ENCODE data around the gene LNPEP. TPM values are rescaled to one million over a fixed set of nuclear protein-coding genes. Genes with fewer than 3 reads are reported as not detected.

LNPEP gene
- 22.4 and 28.0 TPM in 2 replicates for total RNA-seq

DNA sequence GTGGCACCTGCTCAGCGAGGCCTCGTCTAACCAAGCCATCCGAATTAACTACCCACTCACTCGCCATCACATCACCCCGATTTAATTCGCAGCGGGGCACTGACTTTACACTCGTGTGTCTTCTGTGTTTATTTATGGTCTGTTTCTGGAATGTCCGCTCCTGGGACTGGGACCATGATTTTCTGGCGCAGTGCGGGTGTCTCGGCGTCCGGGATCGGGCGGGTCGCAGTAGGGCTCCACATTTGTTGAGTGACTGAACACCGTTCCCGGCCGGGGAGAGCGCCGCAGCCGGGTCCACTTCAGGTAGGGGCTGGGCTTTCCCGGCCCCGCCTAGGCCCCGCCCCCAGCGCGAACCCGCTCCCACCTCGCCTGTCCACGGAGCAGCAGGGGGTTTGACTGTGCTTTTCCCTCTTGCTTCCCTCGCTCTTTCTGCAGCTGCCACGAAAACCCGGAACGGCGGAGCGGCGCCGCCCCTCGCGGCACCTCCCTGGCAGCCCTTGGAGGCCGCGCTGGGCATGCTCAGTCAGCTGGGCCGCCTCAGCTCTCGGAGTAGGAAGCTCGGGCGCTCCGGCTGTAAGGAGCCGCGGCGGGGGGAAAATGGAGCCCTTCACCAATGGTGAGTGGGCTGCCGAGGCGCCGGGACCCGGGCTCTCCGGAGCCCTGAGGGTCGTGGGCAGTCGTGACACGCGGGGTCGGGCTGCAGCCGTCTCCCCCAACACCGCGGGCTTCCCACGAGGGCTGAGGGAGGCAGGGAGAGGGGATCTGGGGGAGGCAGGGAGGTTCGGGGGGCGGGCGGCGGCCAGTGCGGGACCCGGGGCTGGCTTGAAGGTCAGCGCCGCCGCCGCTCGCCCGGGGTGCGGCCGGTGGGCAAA lies at the start of gene LNPEP:
Gene LNPEP, plus strand, starts transcription at position 522 of the 872 bp plus-strand sequence. Its CDS starts 76 bp downstream, at position 598.
- DNase-seq (ENCODE audit: extremely low read depth, low read depth, low spot score), result peak; percentile 61

DNA sequence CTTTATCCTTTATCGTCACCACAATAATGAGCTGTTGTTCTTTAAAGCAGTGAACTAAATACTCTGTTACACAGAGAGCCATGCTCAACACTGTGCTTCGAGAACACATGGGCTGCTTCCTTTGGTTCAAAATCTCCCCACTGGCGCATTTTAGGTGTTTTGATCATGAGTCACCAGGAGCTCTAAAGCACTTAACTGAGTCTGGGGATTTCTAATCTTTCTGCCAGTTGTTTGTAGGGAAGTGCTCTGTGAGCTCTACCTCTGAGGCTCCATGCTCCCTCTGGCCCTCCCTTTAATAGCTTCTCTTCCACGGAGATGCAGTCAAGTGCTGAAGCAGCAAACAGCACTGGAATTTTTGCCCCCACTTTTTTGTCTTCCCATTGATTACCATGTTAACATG lies 42.5 kb upstream of the LNPEP start:
- DNase-seq (ENCODE audit: extremely low read depth, low read depth, low spot score), result no peak

DNA sequence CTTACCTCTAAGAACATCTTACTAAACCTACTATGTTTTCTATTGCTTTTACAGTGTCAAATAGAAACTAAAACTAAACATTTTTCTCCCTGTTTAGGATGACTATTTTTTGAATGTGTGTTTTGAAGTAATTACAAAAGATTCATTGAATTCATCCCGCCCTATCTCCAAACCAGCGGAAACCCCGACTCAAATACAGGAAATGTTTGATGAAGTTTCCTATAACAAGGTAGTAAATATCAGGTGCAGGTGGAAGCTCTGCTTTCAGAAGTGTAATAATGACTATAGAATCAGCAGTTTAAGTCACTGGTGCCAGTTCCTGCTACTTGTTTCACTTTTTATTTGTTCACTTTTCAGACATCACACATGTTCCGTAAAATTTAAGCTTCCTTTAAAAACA lies 39.6 kb upstream of the LNPEP start:
- DNase-seq (ENCODE audit: extremely low read depth, low read depth, low spot score), result no peak

DNA sequence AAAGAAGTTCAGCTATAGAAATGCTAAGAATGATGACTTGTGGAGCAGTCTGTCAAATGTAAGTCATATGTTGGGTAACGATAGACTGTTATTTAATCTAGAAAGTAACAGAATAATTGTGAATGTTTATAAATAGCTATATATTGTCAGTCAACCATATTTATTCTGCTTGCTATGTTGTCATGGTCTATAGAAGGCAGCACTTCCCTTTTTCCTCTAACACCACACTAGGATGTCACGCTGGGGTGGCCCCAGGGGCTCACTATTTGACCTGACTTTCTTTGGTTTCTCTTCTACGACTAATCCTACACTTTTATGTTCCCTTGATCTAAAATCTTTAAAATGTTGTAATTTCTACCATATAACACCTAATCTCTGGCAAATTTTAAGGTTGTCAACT lies 39.1 kb upstream of the LNPEP start:
- DNase-seq (ENCODE audit: extremely low read depth, low read depth, low spot score), result no peak

DNA sequence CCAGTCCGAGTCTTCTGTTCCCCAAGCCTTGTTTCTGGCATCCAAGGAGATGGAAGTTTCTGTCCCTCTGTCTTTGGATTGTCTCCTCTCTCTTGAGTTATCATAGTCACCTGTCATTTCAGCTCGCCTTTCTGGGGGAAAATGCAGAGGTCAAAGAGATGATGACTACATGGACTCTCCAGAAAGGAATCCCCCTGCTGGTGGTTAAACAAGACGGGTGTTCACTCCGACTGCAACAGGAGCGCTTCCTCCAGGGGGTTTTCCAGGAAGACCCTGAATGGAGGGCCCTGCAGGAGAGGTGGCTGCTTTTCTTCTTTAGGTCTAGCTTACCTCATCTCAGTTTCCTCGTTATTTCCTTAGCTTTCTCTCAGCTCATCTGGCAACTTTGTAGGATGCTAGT lies 34.5 kb upstream of the LNPEP start:
- no peak for DNase-seq (ENCODE audit: extremely low read depth, low read depth, low spot score)

DNA sequence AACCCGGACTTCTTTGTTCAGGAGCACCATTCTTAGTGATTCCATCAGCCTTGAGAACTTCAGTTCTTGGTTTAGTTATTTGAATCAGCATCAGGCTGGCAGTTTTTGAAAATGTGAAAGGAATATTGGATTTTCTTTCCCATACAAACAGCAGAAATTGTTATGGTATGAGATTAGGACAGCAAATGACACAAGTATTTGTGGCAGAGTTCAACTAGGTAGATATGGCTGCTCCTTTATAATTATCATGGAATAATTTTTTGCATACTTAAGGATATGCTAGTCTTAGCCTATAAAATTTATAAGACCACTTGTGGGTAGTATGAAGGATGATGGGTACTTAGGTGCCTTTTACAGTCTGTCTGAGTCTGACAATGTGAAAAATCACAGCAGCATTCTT lies 34.0 kb upstream of the LNPEP start:
- DNase-seq (ENCODE audit: extremely low read depth, low read depth, low spot score), result no peak

DNA sequence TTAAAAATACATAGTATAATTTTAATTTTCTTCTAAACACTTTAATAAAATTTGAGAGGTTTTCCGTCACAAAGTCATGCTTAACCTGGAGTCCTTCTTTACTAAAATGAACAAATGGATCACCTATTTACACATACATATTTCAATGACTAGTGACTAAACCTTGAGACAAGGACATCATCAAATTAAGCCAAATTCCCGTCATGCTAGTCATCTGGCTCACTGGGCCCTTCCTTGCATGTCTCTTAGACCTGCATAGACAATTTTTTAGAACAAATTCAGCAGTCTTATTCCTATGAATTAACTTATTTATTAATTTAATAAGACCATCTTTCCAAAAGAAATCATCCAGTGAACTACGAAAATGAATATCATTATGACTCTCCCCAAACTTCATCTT lies 33.0 kb upstream of the LNPEP start:
- DNase-seq (ENCODE audit: extremely low read depth, low read depth, low spot score), result no peak

DNA sequence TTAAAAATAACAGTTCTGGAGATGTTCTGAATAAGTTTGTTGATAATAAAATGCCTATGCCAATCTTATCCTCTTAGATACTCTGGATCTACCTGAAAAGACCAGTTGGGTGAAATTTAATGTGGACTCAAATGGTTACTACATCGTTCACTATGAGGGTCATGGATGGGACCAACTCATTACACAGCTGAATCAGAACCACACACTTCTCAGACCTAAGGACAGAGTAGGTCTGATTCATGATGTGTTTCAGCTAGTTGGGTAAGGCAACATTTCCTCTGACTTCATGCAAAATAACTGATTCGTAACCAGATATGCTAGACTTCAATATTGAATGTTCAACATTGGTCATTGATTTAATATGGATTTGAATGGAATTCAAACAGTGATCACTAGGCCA lies 32.6 kb upstream of the LNPEP start:
- DNase-seq (ENCODE audit: extremely low read depth, low read depth, low spot score), result no peak

DNA sequence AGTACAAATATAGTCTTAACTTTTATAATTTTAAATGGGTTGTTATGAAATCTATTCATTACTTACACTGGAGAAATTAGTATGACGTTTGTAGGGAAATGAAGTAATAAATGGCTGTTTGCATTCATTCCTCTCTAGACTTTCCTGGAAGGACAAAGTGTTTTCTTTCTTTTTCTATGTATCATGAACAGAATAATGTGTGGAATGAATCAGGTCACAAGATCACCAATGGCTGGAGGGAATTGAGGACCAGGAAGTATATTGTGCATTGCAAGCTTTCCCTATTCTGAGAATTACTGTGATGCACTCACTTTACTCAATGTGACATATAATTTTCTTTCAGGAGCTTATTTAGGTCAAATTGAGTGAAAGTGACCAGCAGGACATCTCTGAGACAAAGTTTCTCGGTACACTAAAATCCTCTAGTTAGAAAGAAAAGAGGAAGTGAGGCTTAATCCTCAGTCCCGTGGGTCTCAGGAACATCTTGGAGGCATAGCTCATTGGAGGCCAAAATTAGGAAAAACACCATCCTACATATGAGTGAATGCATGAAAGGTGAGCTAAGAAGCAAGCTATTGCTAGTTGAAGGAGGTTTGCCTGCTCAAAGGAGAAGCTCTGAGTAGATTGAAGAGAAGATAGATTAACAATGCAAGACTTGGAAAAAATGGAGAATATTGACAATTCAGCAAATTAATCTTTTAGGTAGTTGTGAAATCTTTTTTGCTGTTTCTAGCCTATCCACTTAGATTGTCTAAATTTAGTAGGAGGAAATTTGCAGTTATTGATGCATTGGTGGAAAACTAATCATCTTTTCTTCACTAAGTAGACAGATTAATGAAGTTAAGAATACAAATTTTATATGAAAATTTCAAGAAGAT lies 31.6 kb upstream of the LNPEP start:
- DNase-seq (ENCODE audit: extremely low read depth, low read depth, low spot score), result no peak

DNA sequence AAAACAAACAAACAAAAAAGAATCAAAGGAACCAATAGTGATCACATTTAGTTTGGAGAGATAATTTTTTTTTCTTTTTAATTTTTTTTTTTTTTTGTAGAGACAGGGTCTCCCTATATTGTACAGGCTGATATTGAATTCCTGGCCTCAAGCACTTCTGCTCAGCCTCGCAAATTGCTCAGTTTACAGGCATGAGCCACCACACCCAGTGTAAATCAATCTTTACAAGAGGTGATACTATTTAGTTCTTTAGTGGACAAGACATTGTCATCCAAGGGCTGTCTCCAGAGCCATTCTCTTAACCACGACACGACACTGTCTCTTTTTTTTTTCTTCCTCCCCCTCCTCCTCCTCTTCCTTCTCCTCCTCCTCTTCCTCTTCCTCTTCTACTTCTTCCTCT lies 30.0 kb upstream of the LNPEP start:
- DNase-seq (ENCODE audit: extremely low read depth, low read depth, low spot score), result no peak

DNA sequence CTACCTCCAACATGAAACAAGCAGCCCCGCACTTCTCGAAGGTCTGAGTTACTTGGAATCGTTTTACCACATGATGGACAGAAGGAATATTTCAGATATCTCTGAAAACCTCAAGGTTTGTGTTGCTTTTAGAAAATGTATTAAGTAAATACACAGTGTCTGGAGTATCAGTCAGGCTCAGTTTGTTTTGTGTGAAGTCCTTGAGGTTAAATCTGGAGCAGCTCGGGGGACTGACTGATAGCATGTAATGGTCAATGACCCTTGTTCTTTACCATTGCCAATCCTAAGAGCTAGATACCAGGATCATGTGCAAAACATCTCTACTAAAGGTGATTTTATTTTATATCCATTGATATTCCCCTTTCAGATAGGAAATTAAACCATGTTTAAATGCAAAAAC lies 26.9 kb upstream of the LNPEP start:
- DNase-seq (ENCODE audit: extremely low read depth, low read depth, low spot score), result no peak

DNA sequence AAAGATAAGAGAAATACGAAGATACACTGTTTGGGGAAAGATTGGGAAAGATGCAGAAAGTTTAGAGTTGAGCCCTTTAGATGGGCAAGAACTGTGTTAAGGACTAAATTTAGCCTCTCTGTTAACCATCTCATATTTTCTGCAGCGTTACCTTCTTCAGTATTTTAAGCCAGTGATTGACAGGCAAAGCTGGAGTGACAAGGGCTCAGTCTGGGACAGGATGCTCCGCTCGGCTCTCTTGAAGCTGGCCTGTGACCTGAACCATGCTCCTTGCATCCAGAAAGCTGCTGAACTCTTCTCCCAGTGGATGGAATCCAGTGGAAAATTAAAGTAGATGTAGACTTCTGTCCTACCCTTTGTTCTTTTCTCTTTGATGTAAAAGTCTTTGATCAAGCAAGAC lies 26.4 kb upstream of the LNPEP start:
- DNase-seq (ENCODE audit: extremely low read depth, low read depth, low spot score), result no peak

DNA sequence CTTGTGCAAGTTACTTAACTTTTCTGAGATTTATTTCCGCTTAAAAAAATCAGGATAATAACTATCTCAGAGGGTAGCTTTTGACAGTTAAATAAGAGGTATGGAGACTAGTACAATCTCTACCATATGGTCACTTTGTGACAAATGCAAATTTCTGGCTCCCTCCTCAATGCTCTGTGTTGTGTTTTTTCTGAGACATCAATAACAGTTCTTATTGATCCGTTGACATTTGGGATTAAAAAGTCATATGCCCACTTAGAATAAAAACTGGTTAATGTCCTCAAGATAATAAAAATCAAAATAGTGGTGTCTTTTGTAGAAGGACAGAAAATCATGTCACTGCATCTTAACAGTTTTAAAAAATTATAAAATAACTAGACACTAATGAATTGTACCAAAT lies 24.7 kb upstream of the LNPEP start:
- DNase-seq (ENCODE audit: extremely low read depth, low read depth, low spot score), result no peak

DNA sequence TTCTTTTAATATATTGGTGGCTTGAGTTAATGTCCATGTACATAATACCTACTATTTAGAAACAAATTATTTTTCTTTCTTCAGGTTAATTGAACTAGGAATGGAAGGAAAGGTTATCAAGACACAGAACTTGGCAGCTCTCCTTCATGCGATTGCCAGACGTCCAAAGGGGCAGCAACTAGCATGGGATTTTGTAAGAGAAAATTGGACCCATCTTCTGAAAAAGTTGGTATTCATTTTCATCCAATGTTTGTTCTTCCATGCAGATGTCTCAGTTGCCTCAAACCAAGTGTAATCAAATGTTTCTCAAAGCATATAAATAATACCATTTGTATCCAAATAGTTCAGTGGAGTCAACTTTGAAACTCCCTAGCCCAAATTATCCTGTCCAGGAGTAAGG lies 22.6 kb upstream of the LNPEP start:
- no peak for DNase-seq (ENCODE audit: extremely low read depth, low read depth, low spot score)

DNA sequence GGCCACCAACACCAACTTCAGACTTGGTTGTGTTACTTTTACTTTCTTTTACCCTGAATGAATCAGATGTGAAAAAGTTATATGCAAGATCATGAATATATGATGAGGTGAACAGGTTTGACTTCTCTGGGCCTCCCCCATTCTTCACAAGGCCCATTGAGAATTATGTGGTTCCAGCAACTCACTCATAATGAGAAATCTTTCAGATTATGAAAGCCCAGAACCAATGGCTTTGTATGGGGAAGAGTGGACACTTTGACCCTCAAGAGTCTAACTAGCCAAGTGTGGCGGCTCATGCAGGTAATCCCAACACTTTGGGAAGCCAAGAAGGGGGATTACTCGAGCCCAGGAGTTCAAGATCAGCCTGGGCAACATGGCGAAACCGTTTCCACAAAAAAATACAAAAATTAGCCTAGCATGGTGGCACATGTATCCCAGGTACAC lies 16.1 kb upstream of the LNPEP start:
- DNase-seq (ENCODE audit: extremely low read depth, low read depth, low spot score), result no peak

DNA sequence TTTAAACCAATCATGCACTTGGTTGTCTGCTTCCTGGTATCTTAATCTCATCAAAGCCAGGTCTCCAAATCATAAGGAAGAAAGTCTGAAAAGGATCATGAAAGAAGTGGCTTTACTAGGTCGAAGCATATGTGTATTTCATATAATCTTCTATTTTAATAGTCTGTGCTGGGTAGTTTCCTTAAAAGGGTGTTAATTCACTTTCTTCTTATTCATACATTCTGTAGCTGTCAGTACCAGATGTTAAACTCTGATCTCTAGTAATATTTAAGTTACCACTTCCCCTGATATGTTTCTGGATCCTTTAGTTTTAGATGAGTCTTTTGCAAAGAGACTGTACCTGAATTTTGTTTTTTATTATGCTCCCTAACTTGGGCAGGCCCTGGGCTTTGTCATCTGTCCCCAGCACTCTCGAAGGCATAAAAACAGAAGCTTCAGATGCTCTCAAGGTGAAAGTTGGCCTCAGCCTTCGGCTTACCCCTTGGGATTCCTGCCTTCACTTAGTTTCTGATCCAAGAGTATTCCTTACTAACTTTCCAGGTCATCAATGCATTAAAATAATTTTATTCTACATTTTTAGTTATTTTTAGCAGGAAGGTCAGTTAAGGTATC lies 15.0 kb upstream of the LNPEP start:
- DNase-seq (ENCODE audit: extremely low read depth, low read depth, low spot score), result no peak

DNA sequence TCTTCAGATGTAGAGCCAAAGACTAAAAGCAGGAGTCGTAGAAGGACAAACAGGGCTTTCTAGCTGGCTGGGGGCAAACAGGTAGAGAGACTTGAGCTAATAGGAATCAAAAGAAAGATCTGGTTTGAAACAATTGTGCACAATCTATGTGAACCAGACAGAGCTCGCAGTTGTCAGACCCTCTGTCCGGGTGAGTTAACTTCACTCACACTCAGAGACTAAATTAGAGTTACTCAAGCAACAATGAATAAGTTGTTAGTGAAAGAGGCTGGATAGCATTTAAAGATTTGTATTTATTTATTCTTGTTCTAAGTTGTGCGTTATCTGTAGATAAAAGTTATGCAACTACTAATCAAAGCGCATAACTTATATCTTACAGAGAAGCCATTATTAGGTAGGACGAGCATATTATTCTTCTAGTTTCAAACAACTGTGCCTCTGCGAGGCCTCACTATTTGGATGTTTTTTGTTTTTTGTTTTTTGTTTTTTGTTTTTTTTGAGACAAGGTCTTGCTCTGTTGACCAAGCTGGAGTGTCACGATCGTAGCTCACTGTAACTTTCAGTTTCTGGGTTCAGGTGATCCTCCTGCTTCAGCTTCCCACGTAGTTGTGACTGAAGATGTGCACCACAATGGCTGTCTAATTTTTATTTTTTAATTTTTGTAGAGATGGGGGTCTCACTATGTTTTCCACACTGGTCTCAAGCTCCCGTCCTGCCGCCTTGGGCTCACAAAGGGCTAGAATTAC lies 13.2 kb upstream of the LNPEP start:
- no peak for DNase-seq (ENCODE audit: extremely low read depth, low read depth, low spot score)

DNA sequence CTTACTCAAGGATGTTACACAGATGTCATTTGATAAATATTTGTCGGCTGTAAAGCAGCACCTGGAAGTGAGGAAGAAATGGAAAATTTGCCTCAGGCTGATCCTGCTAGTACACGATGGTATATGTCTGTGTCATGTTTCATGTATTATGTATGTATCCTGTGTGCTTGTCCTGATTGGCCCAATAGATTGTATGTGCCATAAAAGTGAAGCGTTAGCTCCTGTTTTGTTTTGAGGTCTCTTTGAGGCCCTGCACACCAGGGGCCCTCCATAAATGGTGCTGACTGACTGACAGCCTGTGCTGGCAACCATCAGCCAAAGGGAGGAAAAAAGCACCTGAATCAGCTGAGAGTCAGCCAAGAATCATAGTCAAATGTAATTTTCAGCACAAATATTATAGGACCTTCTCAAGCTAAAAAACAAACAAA lies 11.8 kb upstream of the LNPEP start:
- no peak for DNase-seq (ENCODE audit: extremely low read depth, low read depth, low spot score)

DNA sequence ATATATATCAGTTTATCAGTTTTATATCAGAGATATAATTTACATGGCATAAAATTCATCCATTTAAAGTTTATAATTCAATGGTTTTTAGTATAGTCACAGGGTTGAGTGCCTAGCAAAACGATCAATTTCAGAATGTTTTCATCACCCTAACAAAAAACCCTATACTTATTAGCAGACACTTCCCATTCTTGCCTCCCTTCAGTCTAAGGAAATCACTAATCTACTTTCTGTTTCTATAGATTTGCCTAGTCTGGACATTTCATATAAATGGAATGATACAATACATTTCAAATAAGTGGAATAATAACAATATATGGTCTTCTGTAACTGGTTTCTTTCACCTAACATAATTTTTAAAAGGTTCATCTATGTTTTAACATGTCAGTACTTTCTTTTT lies 9.6 kb upstream of the LNPEP start:
- DNase-seq (ENCODE audit: extremely low read depth, low read depth, low spot score), result no peak

DNA sequence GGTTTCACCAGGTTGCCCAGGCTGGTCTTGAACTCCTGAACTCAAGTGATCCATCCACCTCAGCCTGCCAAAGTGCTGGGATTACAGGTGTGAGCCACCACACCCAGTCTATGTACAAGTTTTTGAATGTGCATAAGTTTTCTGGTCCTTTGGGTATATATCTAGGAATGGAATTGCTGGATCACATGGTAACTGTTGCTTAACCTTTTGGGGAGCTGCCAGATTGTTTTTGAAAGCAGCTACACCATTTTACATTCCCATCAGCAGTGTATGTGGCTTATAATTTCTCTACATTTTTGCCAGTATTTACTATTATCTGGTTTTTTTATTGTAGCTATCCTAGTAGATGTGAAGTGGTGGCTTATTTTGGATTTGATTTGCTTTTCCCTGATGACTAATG lies 8.9 kb upstream of the LNPEP start:
- no peak for DNase-seq (ENCODE audit: extremely low read depth, low read depth, low spot score)

Data from glomerular endothelial cell (primary cell).